ENCODE results near the gene CDT1. TPM values are rescaled to one million over a fixed set of nuclear protein-coding genes. Genes with fewer than 3 reads are reported as not detected.

The CDT1 gene
- total and polyA plus RNA-seq, 10 of the 15 experiments (the other 5 are each of a cell fraction or from before 2014, with no cell fraction given) = 0.50 to 87.6 (median 8.8) TPM

DNA sequence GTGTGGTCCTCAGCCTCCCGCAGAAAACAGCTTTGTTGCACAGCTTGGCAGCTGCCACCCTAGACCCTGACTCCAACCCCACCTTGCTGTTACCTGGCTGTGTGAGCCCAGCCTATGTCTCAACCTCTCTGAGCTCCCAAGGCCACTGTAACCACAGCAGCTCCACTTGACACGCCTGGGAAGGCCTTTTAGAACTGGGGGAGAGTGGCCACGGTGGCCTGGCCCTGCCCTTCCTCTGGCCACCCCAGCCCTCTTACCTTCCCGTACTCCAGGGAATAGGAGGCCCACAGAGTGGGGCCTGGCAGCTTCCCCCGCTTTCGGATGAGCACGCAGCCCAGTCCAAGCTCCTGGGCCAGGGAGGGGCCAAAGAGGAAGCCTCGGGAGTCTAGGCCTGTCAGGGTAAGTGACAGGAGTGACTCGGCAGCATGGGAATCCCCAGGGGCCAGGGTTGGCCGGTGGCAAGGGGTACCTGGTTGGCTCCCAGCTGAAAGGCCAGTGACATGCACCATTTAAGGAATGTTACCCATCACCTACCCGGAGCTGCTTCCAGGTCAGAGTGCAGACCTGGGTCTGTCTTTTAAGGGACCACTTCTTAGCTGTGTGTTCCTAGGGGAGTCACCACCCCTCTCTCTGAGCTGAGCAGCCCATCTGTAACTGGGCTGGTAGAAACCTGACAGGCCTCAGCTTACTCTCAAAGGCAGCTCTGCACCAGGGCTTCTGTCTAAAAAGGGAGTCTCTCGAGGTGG, 6.8 kb downstream of the CDT1 start:
- no peaks in the 10 kb centered on the region for H3K9me3 ChIP-seq (replicated peaks; ENCODE audit: control insufficient read depth, insufficient read depth, low read length)
- in situ Hi-C loops (cut with MboI) = no loop called here
- peak overlapping the region; percentile 85 for H3K4me2 ChIP-seq (ENCODE audit: control insufficient read depth, insufficient read depth)
- H3K36me3 ChIP-seq (ENCODE audit: control insufficient read depth in 2 of 2, insufficient read depth in 2 of 2, low read length in 1 of 2) = peaks cover 6 to 41% of the 10 kb centered on the region in 2 experiments; a peak in 3 of 4 replicates
- 1% methylated on average over 12 of the region's 12 CpGs for WGBS (ENCODE audit: insufficient coverage, insufficient replicate concordance, low lambda C conversion rate, missing lambda C conversion rate)
- no peak overlapping the region for H2AFZ ChIP-seq (ENCODE audit: control insufficient read depth, low read depth, low read length)
- peaks cover 20% of the 10 kb centered on the region for H3K4me1 ChIP-seq (ENCODE audit: control insufficient read depth, insufficient read depth, low read length)
- ChIA-PET CTCF (interaction anchor here (1.1 to 3.2 kb wide), 8 partner anchors 9 to 406 kb away, joined by 3 to 19 read pairs (median 6); partner anchors contain the start of genes GALNS and TRAPPC2L), RAD21 (ENCODE audit: unreplicated experiment) (interaction anchor here (1.0 to 4.0 kb wide), 10 partner anchors 10 to 357 kb away, joined by 3 to 14 read pairs (median 6); partner anchors contain the start of gene PIEZO1), POLR2A (interaction anchor here (0.9 to 4.2 kb wide), 6 partner anchors 9 to 160 kb away, joined by 3 to 30 read pairs (median 4); no protein-coding TSS in a partner anchor), SMC1A (ENCODE audit: uncharacterized antibody, unreplicated experiment) (interaction anchor here (0.8 to 2.0 kb wide), 9 partner anchors 9 to 73 kb away, joined by 3 to 7 read pairs (median 5); partner anchors contain the start of genes GALNS and TRAPPC2L)
- no peaks in the 10 kb centered on the region for H3K27me3 ChIP-seq (replicated peaks in 1 of 2; ENCODE audit: control insufficient read depth in 2 of 2, insufficient read depth in 2 of 2, low read length in 1 of 2)
- no TSS peak for BruUV-seq (replicated peaks)
- DNase-seq (ENCODE audit: low read depth, low spot score) (no peak), FAIRE-seq (peak; percentile 57), ATAC-seq (peak; percentile 29)
- no peaks in the 10 kb centered on the region for H4K20me1 ChIP-seq (ENCODE audit: control insufficient read depth, insufficient read depth)
- H3K4me3 ChIP-seq = peak overlapping the region; percentile 85
- H3K27ac ChIP-seq (ENCODE audit: control insufficient read depth, insufficient read depth) = peak overlapping the region; percentile 95
- peaks cover 37% of the 10 kb centered on the region for H3K79me2 ChIP-seq (ENCODE audit: control insufficient read depth, insufficient read depth, low read length)
- intact Hi-C loops (cut with micrococcal nuclease; ENCODE audit: unreplicated experiment) = loop anchor here (5.0 kb wide), 2 partner anchors 47 to 158 kb away; partner anchors contain the start of genes CYBA, GALNS and TRAPPC2L
- peak overlapping the region; percentile 88 for H3K9ac ChIP-seq (ENCODE audit: control insufficient read depth, insufficient read depth, low read length)
- 0 out of 2 replicates have a peak, but pooled peaks have one; percentile 18 for TF ChIP-seq CHD2 (IDR thresholded peaks at IDR 0.05; ENCODE audit: borderline replicate concordance, low read depth, low read length)
- no peak for TF ChIP-seq IRF4 (IDR thresholded peaks at IDR 0.05; ENCODE audit: low read depth, low read length)
- no peak for TF ChIP-seq PRDM15 (CRISPR knock-in tag; IDR thresholded peaks at IDR 0.05)
- TF ChIP-seq NFXL1 (IDR thresholded peaks at IDR 0.05; ENCODE audit: borderline replicate concordance) = no peak
- no peak for TF ChIP-seq STAT3 (IDR thresholded peaks at IDR 0.05; ENCODE audit: low read depth, low read length)
- 0 out of 2 replicates have a peak, but pooled peaks have one; percentile 29 for TF ChIP-seq MXI1 (IDR thresholded peaks at IDR 0.05; ENCODE audit: low read depth, low read length)
- no peak for TF ChIP-seq PAX5 (IDR thresholded peaks at IDR 0.05; ENCODE audit: borderline replicate concordance, low read depth, low read length)
- TF ChIP-seq JUNB (IDR thresholded peaks at IDR 0.05) = no peak
- TF ChIP-seq SP1 (IDR thresholded peaks at IDR 0.05; ENCODE audit: low read depth, low read length) = no peak
- TF ChIP-seq ZBTB33 (IDR thresholded peaks at IDR 0.05) = no peak
- TF ChIP-seq NR2F1 (conservative IDR thresholded peaks at IDR 0.05) = no peak
- TF ChIP-seq FOXK2 (IDR thresholded peaks at IDR 0.05) = no peak
- TF ChIP-seq, protein P1, sequence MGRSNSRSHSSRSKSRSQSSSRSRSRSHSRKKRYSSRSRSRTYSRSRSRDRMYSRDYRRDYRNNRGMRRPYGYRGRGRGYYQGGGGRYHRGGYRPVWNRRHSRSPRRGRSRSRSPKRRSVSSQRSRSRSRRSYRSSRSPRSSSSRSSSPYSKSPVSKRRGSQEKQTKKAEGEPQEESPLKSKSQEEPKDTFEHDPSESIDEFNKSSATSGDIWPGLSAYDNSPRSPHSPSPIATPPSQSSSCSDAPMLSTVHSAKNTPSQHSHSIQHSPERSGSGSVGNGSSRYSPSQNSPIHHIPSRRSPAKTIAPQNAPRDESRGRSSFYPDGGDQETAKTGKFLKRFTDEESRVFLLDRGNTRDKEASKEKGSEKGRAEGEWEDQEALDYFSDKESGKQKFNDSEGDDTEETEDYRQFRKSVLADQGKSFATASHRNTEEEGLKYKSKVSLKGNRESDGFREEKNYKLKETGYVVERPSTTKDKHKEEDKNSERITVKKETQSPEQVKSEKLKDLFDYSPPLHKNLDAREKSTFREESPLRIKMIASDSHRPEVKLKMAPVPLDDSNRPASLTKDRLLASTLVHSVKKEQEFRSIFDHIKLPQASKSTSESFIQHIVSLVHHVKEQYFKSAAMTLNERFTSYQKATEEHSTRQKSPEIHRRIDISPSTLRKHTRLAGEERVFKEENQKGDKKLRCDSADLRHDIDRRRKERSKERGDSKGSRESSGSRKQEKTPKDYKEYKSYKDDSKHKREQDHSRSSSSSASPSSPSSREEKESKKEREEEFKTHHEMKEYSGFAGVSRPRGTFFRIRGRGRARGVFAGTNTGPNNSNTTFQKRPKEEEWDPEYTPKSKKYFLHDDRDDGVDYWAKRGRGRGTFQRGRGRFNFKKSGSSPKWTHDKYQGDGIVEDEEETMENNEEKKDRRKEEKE (IDR thresholded peaks at IDR 0.05) = no peak
- no peak for TF ChIP-seq RAD51 (IDR thresholded peaks at IDR 0.05)
- TF ChIP-seq ZZZ3 (IDR thresholded peaks at IDR 0.05; ENCODE audit: control insufficient read depth, insufficient read length, low read depth) = no peak
- TF ChIP-seq RUNX3 (IDR thresholded peaks at IDR 0.05; ENCODE audit: low read length) = no peak
